ENCODE measurements around the gene LARGE1.

GRCh38 chr22:33657670-33658069 is 262.6 kb downstream of the LARGE1 start:
- TF ChIP-seq CTCF (IDR thresholded peaks at IDR 0.05) (no peak), POLR2A (IDR thresholded peaks at IDR 0.05) (no peak)

Measured in uterus (tissue), 2 donors.